Measurements from ENCODE around the gene DHX30. TPM values are rescaled to one million over a fixed set of nuclear protein-coding genes. Genes with fewer than 3 reads are reported as not detected.

The DHX30 gene
- total and polyA plus RNA-seq, 9 of the 15 experiments (the other 6 are each of a cell fraction or from before 2014, with no cell fraction given): 12.3 to 158 (median 79.0) TPM

DNA sequence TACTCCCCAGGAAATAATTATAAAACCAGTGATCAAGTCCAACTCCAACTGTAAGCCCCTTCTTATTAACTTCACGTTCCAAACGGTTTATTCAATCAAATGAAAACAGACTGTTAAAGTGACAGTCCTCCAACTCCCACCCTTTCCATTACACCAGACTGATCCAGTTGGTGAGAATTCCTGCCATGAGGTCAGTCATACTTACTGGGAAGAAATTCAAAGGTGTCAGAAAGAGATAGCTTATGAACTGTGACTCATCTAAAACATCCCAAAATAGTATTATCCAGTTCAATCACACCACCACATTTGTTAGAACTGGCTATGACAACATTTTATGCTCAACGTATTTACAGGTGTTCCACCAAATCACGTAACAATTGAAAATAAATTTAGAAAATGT, 40.7 kb upstream of the DHX30 start (continued):
- TF ChIP-seq CREM (IDR thresholded peaks at IDR 0.05; ENCODE audit: low read depth) (peak; percentile 39; the same call in 1 of the 2 replicates), RCOR1 (IDR thresholded peaks at IDR 0.05; ENCODE audit: borderline replicate concordance in 1 of 2, low read depth in 2 of 2, low read length in 2 of 2) (peak in 1 of 2 experiments; percentile 84; a peak in 1 of 4 replicates), NR2C1 (IDR thresholded peaks at IDR 0.05) (peak; percentile 64; the same call in 1 of the 2 replicates), NR2C1 (tag; IDR thresholded peaks at IDR 0.05) (peak; percentile 71), MEIS2 (IDR thresholded peaks at IDR 0.05; ENCODE audit: partially characterized antibody) (peak; percentile 72), FOSL1 (tag; conservative IDR thresholded peaks at IDR 0.05) (peak; percentile 96), NCOR1 (IDR thresholded peaks at IDR 0.05) (peak; percentile 84), FOS (IDR thresholded peaks at IDR 0.05; ENCODE audit: extremely low read depth, insufficient read length) (peak; percentile 57), CTBP1 (IDR thresholded peaks at IDR 0.05; ENCODE audit: borderline replicate concordance) (peak; percentile 67; the same call in 1 of the 2 replicates), NFIC (IDR thresholded peaks at IDR 0.05) (peak; percentile 57; the same call in 1 of the 2 replicates), FOXK2 (conservative IDR thresholded peaks at IDR 0.05 in 1 of 2, IDR thresholded peaks at IDR 0.05 in 1 of 2; ENCODE audit: low read depth in 2 of 2) (0 out of 4 replicates have a peak, but pooled peaks of 1 of the 2 experiments have one; percentile 24), NFATC3 (IDR thresholded peaks at IDR 0.05) (0 out of 2 replicates have a peak, but pooled peaks have one; percentile 43), ZNF316 (IDR thresholded peaks at IDR 0.05) (peak; percentile 85), SMAD4 (CRISPR knock-in tag; conservative IDR thresholded peaks at IDR 0.05) (peak; percentile 33; the same call in 1 of the 2 replicates), MYC (IDR thresholded peaks at IDR 0.05; ENCODE audit: low read depth, low read length) (peak; percentile 80), MYC (CRISPR knock-in tag; IDR thresholded peaks at IDR 0.05; ENCODE audit: borderline replicate concordance, low read depth) (no peak), MEF2A (IDR thresholded peaks at IDR 0.05; ENCODE audit: control insufficient read depth, low read depth, low read length) (peak; percentile 99), TCF3 (CRISPR knock-in tag; IDR thresholded peaks at IDR 0.05) (peak; percentile 94), CBFB (CRISPR knock-in tag; IDR thresholded peaks at IDR 0.05) (no peak)
- TF ChIP-seq, protein P1, sequence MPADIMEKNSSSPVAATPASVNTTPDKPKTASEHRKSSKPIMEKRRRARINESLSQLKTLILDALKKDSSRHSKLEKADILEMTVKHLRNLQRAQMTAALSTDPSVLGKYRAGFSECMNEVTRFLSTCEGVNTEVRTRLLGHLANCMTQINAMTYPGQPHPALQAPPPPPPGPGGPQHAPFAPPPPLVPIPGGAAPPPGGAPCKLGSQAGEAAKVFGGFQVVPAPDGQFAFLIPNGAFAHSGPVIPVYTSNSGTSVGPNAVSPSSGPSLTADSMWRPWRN (IDR thresholded peaks at IDR 0.05; ENCODE audit: low read depth): peak; percentile 71; the same call in 1 of the 2 replicates
- TF ChIP-seq, protein P2, sequence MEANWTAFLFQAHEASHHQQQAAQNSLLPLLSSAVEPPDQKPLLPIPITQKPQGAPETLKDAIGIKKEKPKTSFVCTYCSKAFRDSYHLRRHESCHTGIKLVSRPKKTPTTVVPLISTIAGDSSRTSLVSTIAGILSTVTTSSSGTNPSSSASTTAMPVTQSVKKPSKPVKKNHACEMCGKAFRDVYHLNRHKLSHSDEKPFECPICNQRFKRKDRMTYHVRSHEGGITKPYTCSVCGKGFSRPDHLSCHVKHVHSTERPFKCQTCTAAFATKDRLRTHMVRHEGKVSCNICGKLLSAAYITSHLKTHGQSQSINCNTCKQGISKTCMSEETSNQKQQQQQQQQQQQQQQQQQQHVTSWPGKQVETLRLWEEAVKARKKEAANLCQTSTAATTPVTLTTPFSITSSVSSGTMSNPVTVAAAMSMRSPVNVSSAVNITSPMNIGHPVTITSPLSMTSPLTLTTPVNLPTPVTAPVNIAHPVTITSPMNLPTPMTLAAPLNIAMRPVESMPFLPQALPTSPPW (CRISPR knock-in tag; IDR thresholded peaks at IDR 0.05): no peak
- TF ChIP-seq, protein P3, sequence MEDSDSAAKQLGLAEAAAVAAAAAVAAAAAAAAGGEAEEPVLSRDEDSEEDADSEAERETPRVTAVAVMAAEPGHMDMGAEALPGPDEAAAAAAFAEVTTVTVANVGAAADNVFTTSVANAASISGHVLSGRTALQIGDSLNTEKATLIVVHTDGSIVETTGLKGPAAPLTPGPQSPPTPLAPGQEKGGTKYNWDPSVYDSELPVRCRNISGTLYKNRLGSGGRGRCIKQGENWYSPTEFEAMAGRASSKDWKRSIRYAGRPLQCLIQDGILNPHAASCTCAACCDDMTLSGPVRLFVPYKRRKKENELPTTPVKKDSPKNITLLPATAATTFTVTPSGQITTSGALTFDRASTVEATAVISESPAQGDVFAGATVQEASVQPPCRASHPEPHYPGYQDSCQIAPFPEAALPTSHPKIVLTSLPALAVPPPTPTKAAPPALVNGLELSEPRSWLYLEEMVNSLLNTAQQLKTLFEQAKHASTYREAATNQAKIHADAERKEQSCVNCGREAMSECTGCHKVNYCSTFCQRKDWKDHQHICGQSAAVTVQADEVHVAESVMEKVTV (CRISPR knock-in tag; IDR thresholded peaks at IDR 0.05): no peak
- TF ChIP-seq, protein P4, sequence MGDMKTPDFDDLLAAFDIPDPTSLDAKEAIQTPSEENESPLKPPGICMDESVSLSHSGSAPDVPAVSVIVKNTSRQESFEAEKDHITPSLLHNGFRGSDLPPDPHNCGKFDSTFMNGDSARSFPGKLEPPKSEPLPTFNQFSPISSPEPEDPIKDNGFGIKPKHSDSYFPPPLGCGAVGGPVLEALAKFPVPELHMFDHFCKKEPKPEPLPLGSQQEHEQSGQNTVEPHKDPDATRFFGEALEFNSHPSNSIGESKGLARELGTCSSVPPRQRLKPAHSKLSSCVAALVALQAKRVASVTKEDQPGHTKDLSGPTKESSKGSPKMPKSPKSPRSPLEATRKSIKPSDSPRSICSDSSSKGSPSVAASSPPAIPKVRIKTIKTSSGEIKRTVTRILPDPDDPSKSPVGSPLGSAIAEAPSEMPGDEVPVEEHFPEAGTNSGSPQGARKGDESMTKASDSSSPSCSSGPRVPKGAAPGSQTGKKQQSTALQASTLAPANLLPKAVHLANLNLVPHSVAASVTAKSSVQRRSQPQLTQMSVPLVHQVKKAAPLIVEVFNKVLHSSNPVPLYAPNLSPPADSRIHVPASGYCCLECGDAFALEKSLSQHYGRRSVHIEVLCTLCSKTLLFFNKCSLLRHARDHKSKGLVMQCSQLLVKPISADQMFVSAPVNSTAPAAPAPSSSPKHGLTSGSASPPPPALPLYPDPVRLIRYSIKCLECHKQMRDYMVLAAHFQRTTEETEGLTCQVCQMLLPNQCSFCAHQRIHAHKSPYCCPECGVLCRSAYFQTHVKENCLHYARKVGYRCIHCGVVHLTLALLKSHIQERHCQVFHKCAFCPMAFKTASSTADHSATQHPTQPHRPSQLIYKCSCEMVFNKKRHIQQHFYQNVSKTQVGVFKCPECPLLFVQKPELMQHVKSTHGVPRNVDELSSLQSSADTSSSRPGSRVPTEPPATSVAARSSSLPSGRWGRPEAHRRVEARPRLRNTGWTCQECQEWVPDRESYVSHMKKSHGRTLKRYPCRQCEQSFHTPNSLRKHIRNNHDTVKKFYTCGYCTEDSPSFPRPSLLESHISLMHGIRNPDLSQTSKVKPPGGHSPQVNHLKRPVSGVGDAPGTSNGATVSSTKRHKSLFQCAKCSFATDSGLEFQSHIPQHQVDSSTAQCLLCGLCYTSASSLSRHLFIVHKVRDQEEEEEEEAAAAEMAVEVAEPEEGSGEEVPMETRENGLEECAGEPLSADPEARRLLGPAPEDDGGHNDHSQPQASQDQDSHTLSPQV (IDR thresholded peaks at IDR 0.05): peak; percentile 74; the same call in 1 of the 2 replicates
